HTR-8/SVneo (cell line): Measurements from ENCODE around the gene LDB2.

Experiments
- DNase-seq: peaks from one replicate; pipeline ENCODE4 v3.0.0; 2011; ENCODE audit warnings: low spot score, mixed read lengths; ENCODE audit not compliant: insufficient read length
- FAIRE-seq: peaks from 2 replicates; lab custom pipeline; 2011; peaks lifted over from hg19 to GRCh38; lab: Jason Lieb, UNC

Gene LDB2

DNA sequence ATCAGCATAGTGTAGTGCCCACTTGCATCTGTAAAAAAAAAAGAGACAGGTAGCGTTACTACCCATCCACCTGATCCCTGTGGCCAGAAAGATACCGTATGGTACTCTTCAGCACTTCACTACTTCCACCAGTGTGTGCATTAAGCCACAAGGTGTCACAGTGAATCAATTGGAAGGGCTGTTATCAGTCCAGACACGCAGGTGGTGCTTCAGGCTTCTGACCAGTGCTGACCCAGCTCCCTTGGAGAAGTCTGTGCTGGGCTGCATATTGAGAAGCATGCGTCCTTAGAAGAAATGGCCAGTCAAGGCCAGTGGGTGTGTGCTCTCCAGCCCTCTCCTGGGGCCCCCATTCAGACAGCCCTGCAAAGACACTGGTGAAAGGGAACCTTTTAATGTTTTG is 10.6 kb downstream of the LDB2 start:
- no peak for DNase-seq
- FAIRE-seq, result no peak

DNA sequence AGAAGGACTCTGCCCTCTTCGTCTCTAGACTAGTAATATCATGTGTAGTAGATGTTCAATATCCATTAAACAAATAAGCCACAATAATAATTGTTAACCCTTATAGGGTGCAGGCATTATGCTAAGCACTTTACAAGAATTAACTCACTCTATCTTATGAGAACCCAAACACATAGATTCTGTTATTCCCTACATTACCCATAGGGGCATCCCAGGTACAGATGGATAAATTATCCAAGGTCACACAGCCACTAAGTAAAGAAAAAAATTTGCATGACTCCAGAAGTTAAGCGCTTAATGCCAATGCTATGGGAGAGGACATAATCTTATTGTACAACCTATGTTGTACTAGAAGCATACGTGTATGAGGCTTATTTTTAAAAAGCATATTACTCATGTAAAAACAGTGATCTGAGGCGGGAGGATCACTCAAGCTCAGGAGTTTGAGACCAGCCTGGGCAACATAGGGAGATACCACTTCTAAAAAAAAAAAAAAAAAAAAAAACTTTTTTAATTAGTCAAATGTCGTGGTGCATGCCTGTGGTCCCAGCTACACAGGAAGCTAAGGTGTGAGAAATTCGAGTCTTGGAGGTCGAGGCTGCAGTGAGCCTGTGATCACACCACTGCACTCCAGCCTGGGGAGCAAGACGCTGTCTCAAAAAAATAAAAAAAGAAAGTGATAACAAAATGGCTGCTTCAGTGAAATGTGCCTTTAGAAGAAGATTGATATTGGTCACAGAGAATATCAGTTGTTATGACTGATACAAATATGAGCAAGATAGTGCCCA is 13.6 kb downstream of the LDB2 start:
- no peak for DNase-seq
- FAIRE-seq, result no peak

DNA sequence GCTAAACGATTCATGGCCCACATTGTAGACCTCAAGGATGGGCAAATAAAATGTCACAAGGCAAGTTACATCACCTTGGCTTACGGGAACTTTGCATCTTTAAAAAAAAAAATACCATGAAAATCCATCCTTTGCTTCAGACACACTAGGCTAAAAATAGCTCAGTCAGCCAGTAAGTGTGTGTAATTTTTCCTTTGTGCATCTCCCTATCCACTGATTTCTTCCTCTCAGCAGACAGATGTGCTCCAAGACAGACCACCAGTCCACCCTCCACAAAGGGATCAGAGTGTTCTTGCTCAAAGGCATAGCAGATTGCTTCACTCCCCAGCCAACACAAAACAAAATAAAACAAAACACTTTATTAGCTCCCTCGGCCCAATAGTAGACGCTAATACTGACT is 14.6 kb downstream of the LDB2 start:
- FAIRE-seq, result no peak
- DNase-seq, result no peak

DNA sequence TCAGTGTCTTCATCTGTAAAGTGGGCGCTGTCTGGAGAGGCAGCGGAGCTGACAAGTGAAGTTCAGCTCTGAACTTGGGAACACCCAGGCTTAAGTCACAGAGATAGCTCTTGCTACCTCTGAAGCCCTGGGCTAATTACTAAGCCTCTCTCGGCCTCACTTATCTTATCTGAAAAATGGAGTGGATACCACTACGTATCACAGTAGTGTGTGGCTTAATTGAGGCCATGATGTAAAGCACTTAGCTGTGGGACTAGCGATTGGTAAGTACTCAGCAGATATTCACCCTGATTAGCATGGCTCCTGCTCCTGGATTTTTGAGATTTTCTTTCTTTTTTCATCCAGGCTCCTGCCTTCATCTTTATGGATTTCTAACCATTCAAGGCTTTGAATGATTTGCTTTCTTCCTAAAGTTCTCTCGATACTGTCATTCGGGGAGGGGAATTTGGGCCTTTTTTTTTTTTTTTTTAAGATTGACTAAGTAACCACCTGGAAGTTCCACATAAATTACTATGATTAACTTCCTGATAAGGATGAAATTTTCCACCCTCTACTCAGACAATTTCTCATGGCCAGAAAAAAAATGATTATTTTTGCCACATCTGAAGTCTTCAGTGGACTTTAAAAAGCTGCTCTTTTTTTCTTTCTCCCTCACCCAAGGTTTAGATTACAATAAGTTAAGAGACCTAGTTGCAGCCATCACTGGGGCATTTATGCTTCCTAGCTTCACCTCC is 17.1 kb downstream of the LDB2 start:
- FAIRE-seq (no peak), DNase-seq (no peak)

DNA sequence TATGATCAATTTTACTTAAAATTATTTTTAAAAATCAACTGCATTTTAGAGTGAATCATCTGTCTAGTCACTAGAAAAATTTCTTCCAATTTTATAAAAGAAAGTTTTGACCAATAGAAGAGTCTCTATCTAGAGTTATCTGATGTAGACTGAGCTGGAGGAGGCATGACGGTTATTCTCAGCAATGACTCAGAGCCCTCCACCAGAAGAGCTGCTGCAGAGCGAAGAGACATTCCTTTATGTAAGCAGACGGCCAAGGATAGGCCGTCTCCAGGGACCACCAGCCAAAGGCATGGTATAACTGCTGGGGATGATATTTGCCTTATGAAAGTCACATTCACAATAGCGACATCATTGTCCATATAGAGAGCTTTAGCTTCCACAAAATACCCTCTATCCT is 23.0 kb downstream of the LDB2 start:
- DNase-seq (no peak), FAIRE-seq (no peak)

DNA sequence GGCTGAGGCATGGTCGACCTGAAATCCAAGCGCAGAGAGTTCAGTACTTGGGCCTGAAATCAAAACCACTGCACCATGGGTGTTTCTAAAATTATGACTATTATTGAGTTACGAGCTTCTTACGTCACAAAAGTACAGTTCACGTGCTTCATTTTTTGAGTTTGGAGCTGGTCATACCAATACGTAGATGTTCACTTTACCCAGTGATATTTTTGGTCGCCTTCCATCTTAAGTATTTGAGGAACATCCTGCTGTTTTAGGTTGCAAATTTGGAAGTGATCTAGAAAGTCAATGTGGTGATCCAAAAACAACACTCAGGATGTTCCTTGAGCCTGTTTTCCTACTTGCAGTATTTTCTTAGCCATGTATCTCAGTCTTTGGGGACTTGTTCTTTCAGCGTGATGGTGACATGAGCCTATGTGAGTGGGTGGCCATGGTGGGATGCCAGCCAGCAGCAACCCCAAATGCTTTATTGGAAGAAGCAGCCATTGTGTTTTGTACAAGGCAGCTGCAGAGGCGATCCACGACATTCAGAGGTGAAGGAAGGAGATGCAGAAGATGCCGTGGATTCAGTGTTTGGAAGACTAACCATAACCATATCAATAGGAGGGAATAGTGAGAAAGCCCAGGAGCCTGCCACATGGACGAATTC is 28.7 kb downstream of the LDB2 start:
- no peak for FAIRE-seq
- DNase-seq, result no peak

DNA sequence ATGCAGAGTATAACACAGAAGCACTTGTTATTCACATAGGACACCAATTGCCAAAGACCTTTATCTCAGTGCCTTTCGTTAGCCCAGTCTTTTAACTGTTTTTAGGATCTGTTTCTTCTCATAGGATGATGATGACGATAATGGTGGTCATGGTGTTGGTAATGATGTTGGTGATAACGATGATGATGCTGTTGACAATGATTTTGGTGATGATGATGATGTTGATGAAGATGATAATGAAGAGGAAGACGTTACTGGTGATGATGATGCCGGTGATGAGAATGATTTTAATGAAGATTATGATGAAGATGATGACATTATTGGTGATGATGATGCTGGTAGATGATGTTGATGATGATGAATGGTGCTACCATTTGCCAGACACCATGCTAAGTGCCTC is 29.8 kb downstream of the LDB2 start:
- DNase-seq (no peak), FAIRE-seq (no peak)

DNA sequence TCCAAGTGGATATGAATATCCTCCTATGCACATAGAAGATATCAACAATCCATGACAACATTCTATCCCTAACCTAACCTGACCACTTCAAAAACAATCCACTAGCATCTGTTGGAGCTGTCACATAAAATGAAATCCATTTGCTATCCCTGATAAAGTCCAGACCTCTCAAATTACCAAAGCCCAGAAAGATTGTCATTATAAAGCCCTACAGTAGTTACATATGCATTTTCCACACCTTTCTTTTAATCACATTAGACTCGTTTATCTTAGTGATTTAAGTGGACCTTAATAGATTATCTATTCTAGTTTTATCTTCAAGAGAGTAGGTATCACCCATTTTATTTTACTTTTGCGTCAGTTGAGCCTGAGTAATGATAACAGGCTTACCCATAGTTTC is 30.6 kb downstream of the LDB2 start:
- FAIRE-seq (no peak), DNase-seq (no peak)

DNA sequence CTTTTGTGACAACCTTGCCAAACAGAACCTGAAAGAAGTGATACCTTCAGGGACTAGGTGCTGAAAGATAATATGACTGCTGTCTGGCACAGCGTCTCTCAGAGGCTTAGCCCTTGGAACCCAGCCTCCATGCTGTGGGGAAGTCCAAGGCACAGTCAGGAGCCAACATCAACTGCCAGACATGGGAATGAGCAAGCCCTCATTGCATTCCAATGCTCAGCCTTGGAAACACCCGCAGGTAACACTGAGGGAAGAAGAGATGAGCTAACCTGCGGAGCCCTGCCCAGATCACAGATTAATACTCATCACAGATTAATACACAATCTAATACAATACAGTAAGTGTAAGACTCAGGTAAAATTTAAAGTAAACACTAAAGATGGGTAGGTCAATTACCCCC is 31.5 kb downstream of the LDB2 start:
- FAIRE-seq (no peak), DNase-seq (no peak)

DNA sequence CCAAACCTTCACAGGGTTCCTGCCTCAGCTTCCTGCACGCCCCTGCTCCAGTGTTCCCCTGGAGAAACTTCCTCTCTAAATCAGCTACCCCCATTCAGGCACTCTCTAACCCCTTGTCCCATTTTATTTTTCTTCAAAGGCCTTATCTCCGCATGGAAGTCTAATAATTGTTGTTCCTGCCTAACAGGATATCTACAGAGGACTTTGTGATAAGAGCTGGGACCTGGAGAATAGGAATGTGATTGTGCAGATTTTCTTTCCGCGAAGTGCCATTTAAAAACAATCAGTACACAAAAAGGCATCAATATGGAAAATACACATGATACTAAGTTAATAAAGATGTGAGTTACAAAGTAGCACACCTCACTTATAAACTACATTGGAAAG is 32.6 kb downstream of the LDB2 start:
- DNase-seq (no peak), FAIRE-seq (no peak)

DNA sequence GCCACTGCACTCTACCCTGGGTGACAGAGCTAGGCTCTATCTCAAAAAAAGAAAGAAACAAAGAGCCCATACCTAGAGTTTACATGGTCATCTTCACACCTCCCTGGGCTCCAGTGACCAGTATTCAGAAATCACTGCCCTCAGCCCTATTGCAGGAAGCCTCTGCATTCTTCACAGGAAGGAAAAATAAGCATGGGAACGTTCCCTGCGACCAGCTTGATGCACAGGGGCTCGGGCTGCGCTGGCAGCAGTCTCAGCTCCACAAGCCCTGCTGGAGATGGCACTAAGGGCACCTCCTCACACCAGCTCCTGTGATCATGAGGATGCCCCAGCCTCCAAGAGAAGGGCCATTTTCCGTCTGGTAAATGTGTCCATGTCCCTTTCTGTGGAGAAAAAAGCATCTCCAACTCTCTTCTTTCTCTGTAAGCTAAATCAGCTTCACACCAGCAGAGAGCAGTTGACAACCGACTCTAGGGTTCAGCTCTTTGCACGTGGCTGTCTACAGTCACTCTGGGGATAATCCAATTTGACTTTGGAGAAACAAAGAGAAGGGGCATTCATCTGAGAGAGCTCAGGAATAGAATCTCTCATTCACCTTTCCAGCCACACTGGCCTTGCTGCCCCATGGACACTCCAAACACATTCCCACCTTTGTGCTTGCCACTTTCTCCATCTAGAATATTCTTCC is 33.1 kb downstream of the LDB2 start:
- no peak for FAIRE-seq
- DNase-seq, result no peak

DNA sequence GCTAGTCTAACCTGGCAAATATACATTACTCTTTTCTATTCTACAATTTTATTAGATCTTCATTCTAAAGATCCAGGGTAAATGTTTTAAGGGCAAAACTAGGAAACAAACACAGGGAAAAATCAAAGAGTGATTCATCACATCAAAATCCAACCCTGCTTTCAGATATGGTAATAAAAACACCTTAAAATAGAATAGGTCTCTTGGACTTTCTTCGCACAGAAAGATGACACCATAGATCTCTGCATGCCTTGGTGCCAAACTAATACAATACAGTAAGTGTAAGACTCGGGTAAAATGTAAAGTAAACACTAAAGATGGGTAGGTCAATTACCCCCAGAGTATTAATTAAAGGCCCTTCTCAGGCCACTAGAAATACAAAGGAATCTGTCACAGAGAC is 34.2 kb downstream of the LDB2 start:
- DNase-seq, result no peak
- FAIRE-seq, result no peak

DNA sequence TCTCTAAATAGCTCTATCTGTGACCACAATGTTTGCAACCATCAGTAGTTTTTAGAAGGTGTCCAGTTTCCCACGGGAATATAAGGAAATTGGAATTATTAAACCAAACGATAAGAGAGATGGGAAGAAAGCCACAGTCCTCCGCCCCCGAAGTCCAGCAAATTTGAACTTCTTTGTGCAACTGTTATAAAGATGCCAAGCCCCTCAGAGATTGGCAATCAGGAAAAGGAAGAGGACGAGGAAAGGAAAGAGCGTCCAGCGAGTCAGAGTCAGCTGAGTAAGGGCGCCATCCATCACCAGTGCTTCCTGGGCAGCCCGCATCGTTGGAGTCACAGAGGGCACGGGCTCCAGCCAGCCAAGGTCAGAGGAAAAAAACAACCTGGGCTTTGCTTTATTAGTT is 35.7 kb downstream of the LDB2 start:
- FAIRE-seq (no peak), DNase-seq (no peak)

DNA sequence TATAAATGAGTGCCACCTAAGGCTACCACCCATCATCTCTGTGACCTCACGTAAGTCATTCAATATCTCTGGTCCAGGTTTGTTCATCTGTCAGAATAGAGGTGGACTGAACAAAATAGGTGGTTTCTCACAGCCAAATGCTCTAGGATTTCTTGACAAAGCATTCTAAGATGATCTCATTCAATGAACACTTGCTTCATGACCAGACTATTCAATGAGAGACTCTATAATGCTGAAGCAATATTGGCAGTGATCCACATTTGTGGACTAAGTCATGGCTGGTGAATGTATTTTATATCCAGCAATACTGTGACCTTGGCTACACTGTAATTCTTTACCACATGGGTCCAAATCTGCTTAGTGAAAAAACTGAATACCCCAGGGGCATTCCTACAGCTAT is 37.9 kb downstream of the LDB2 start:
- FAIRE-seq, result no peak
- no peak for DNase-seq

DNA sequence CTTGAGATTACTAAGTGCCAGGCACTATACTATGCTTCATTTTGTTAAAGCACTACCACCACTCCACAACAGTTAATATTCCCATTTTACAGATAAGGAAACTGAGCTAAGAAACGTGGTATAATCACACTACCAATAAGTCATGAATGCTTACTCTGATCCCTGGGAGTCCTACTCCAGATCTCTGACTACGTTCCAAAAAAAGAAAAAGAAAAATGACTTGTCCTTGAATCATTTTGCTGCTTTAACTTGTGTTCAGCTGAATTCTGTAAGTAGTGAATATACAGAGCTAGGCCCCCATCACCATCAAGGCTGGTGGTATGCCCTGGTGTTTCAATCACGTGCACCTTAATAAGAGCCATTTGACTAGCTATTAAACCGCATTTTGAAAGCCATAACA is 39.4 kb downstream of the LDB2 start:
- DNase-seq (no peak), FAIRE-seq (no peak)

DNA sequence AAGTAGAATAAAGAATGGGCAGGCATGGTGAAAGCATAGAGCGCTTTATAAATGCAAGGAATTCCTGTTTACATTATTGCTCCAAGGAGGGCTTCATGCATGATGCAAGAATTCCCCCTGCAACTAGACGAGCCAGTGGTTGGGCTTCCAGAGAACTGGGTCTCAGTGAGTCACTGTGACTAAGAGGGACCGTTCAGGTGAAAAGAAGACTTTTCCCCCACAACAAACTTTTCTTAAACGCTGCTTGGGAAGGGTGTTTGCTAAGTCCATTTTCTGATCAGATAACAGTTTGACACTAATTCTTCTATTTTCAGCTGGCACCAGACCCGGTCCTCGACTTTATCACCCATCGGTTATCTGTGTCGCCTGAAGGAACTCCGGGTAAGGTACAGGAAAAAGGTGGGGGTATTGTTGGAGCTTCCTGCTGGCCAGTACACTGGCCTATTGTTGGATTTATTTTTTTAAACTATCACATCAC is 40.1 kb downstream of the LDB2 start:
- no peak for DNase-seq
- FAIRE-seq, result no peak

DNA sequence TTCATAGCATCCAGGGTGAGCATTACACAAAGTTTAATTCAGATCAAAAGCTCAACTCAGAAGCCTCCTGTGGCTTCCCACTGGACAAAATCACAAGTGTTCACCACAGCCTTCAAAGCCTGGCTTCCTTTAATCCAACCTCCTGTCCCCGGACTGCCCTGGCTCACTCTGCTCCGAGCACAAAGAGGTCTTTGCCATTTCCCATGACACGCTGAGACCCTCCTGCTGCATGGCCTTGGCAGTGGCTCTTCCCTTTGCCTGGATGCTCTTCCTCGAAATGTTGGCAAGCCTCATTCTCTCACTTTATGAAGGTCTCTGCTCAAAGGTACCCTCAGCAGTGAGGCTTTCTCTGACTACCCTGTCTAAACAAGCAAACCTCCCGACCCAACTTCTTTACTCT is 41.0 kb downstream of the LDB2 start:
- FAIRE-seq, result no peak
- no peak for DNase-seq

DNA sequence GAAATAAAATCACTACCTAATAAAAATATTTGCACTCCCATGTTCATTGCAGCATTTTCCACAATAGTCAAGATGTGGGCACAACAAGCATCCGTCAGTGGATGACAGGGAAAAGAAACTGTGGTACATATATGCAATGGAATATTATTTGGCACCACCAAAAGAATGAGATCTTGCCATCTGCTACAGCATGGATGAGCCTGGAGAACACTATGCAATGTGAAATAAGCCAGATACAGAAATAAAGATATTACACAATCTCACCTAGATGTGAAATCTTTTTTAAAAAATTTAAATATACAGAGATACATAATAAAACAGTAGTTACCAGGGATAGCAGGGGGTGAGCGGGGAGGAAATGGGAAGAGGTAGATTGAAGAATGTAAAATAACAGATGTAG is 44.8 kb downstream of the LDB2 start:
- no peak for DNase-seq

DNA sequence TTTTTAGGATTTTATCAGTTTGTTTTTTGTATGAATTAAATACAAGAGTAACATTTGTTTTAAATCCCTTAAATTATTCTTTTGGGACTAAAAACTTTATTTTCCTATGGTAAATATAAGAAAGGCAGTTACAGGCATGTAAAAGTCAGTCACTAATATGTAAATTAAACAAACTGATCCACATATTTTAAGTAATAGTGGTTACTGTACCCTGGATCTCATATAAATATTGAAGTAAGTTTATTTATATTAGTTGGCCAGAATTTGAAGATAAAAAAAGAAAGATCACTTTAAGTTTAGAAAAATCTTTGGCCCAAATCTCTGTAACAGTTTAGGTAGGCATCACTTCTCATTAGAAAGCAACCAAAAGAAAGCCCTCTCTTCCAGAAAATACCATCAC is 45.8 kb downstream of the LDB2 start:
- no peak for FAIRE-seq
- DNase-seq, result no peak

More for the DNA sequence above, 44.8 kb downstream of the LDB2 start:
- FAIRE-seq, result no peak

DNA sequence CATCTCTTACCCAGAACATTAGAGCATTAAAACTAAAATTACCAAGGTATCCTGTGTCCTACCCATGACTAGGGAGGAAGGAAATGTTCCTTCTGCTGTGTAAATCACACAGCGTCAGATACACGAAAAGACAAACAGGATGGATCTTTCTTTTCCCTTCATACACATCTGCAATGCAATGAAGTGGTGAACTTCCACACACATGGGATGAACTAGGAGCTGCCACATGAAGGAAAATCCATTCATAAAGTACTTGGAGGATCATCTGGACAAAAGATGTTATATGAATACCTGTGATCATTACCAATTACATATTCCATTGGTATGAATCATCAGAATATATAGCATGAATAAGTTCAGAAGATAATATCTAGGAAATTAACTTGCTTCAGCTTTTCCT is 46.2 kb downstream of the LDB2 start:
- FAIRE-seq (no peak), DNase-seq (no peak)
